GM21576 (cell line): Measurements from ENCODE around the gene RIPOR2.
"Not testable (repeated sequence)": the region's sequence is repeated elsewhere in the genome, so short reads cannot be mapped to it uniquely, and the experiment has no call there.

Experiments
- ATAC-seq: cut with Tn5 transposase; IDR thresholded peaks from one replicate; pipeline ENCODE4 v1.9.1; 2021; ENCODE audit warnings: mild to moderate bottlenecking, moderate library complexity; ENCODE audit not compliant: unreplicated experiment

Gene RIPOR2

DNA sequence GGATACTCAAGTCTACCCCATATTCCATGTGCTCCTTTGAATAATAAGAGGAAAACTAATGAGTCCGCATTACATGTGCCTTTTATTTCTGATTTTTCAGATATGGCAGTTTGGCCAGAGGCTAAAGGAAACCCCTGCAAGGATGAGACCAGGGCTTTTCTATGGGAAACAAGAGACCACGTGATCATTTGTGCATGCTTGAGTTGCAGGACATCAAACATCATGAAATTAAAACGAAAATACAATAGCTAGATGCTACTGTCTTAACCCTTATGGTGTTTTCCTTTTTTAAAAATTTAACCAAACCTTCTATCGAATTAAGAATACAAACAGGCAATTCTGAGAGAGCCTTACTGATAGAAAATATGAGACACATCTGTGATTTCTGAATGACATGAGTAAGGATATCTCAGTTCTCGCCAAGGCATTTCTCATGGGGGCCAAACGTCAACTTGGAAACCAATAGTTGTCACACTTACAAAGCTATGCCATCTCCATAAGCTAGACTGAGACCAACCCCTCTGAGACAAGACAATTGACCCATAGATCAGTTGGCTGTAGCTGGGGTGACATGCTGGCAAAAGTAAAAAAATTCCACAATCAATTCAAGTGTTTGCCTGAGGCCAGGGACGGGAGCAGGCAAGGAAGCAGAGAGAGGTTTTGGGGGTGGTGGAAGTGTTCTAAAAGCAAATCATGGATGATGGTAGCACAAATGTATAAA lies 52.8 kb downstream of the RIPOR2 start:
- no peak for ATAC-seq

DNA sequence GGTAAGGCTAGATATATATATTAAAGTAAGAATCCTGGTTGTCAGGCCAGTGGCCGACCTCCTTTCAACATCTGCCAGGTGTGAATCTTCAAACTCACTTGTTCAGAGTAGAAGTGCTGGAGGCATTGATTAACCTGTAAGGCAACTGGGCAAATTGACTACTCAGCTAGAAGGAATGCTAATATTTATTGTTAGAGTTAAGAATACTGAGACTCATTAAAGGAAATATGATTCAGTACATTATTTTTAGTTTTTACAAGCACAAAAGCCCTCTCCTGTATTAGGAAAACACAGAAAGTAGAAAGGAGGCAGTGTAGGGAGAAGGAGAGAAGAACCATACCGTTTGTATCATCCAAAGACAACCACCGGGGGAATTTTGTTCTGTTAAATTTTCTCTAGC lies 53.5 kb downstream of the RIPOR2 start:
- no peak for ATAC-seq

DNA sequence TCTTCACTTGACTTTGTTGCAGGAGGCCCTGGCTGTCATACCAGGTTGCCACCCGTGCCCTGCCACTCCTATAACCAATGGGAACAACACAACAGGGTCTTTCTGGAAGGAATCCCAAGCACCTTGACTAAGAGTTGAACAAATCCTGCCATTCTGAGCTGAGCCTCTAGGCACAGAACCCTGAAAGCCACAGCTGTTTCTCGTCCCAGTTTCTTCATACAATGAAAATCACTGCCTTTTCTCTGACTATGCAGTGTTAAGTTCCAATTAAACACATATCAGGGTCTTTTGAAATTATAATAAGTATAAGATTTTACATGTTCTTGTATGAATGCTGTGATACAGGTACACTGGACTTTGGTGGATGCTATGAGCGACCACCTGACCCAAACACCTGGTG lies 54.4 kb downstream of the RIPOR2 start:
- no peak for ATAC-seq

DNA sequence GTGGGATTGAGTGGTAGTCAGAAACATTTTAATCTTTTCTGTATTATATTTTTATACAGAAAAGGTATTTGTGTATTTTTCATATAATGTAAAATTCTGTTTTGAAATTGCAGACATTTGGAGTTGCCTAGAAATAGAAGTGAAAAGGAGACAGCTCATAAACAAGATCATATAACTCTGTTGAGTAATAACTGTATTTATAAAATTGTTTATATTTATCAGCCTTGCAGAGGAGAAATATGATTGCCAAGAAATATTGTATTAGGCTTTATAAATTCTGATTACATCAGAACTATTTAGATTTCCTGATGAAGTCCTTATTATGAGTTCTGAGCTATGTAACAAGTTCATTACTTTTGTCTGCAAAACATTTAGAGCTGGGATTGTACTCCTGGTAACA lies 55.3 kb downstream of the RIPOR2 start:
- ATAC-seq, result no peak

DNA sequence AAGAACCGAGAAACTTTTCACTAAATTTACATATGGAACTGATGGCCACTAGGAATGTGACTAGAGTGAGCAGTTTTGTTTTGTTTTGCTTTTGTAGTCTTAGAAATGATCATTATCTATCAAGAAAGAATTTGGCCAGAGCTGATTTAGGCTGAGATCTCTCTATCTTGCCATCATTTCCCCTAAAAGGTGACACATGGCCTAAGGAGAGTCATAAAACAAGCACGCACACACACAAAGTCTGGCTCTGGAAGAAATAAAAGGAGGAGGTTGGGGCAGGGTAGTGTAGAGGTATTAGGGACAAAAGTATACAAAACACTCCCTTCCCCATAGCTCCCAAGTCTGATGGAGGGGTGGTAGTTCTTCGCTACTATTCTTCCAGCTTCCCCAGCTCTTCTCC lies 56.4 kb downstream of the RIPOR2 start:
- no peak for ATAC-seq

DNA sequence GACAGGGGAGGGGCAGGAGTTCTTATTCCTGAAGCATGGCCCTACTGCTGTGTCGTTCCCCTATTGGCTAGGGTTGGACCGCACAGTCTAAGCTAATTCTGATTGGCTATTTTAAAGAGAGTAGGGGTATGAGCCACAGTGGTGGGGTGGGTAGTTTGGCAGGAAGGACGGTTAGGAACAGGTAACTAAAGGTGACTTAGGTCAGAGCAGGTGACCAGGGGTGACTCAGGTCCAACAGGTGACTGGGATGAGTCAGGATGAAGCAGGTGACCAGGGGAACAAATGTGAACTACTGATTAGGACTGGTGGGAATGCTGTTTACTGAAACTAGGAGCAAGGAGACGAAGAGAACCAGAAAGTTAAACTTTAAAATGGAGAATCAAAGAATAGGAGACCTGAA lies 58.0 kb downstream of the RIPOR2 start:
- not testable (repeated sequence) for ATAC-seq

DNA sequence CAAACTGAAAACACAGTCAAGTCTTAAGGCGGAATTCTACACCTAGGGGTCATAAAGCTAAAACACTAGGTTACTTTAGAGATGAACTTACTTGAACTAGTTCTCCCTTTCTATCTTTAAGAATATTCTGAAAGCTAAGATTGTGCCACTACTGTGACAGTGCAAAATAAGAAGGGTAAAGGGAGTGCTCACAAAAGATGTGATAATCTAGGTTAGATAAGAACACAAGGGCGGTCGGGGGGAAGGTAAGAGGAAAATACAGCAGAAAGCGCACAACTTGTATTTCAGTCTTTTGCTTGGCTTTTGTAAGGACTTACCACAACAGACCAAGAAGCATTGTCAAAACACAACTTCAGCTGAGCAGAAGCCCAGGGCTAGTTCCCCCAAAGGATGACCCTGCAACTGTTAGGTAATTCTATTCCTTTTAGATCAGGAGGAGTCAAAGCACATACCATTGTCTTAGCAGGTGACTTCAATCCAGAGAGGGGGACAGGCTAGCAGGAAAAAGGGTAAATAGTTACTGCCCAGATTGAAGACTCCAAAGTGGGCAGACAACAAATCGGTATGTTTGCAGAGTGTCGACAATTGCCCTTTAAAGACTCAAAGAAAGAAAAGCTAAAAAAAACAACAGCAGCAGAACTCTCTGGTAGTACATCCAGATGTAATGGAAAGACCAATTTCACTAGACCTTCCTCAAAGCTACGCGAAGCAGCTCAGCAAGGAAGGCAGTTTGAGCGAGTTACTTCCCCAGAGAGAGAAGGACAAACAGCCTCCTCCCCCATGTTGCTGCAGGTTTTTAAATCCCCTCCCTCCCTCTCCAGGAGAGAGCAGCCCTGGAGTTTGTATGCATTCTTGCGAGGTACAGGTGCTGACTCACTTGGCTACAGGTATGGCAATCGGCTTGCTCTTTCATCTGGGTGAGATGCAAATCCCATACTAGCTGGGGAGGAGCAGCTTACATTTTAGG lies 59.0 kb downstream of the RIPOR2 start:
- no peak for ATAC-seq

DNA sequence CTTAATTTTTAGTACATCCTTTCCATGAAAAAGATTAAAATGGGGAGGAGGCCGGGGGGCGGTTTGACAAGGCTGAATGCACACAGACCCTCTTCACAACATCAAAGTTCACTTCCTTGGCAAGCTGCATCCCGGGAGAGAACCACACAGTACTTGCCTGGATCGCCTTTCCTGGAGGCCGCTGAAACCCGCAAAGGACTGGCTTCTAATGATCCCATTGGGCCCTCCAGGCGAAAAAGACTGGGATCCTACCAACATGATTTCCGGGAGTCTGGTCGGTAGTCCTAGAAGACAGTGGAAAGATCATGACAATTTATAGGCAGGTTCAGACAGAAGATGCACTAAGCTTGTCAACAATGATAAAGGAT lies 60.2 kb downstream of the RIPOR2 start:
- ATAC-seq, result no peak

DNA sequence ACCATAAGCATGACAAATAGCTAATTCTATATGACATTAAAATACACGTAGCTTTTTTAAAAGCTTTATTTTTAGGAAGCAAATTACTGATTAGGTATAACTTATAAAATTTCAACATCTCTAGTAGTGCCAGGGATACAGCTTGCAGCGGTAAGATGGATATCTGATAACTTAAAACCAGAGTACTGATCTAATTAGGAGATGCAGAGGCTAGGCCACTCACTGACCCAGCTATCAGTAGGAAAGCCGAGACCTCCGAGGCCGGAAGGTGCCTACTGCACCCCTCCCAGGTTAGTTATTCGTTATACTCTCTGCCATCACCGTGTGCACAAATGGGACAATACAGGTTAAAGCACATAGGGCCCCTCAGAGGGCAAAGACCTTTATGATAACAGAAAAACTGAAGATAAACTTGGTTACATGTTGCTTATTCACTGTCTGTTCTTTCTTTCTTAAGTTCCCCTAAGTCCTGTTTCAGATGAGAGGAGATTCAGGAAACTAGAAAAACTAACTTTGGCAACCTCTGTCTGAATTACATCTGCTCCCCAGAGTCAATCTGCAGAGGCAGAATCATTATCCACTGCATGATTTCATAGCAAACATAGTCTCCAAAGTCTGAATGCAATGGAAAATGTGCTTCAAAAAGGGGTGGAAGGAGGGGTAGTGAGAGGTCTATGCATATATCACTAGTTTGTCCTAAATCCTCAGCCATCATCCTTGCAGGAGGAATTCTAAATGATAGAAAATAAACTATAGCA lies 60.8 kb downstream of the RIPOR2 start:
- ATAC-seq, result no peak

DNA sequence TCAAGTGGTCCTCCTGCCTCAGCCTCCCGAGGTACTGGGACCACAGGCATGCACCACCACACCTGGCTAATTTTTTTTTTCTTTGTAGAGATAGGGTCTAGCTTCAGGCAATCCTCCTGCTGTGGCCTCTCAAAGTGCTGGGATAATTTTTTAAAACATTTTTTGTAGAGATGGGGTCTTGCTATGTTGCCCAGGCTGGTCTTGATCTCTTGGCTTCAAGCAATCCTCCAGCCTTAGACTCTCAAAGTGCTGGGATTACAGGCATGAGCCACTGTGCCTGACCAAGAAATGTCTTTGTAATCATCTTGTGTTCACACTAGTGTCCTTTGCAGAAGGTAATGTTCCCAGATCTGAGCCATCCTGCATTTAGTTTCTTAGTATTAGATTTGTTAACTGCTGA lies 61.6 kb downstream of the RIPOR2 start:
- no peak for ATAC-seq

DNA sequence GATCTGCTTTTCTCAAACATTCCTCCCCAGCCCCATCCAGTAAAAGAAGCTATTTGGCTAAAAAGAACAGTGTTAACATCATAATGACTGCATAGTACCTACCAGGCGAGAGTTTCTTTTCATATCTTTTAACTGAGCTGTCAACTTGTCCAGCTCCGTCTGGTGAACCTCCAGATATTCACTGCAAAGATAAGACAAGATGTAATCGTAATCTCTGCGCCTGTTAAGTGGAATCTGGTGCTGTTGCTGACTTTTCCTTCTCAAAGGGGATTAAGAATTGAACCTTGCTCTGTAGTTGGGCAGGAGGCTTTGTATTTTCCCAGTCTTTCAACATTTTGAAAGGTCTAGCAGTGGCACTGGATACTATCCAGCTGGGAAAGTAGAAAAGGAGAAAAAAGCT lies 63.0 kb downstream of the RIPOR2 start:
- ATAC-seq, result no peak

DNA sequence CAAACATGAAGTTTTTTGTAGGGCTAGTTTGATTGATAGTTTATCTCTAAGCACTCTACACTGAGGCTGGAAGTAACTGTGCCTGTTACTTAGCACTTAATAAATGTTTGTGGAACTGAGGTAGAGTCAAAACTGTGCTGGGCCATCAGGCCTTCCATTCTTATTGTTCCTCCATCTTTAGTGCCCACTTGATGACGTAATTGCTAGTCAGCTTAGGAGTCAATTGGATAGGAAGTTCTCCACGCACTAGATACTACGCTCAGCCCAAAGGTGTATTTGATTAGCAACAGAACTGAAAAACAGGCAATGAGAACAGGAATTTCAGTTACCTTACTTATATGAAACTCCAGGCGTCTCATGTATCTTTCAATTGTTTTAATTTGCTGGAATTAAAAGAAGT lies 67.0 kb downstream of the RIPOR2 start:
- ATAC-seq, result no peak

DNA sequence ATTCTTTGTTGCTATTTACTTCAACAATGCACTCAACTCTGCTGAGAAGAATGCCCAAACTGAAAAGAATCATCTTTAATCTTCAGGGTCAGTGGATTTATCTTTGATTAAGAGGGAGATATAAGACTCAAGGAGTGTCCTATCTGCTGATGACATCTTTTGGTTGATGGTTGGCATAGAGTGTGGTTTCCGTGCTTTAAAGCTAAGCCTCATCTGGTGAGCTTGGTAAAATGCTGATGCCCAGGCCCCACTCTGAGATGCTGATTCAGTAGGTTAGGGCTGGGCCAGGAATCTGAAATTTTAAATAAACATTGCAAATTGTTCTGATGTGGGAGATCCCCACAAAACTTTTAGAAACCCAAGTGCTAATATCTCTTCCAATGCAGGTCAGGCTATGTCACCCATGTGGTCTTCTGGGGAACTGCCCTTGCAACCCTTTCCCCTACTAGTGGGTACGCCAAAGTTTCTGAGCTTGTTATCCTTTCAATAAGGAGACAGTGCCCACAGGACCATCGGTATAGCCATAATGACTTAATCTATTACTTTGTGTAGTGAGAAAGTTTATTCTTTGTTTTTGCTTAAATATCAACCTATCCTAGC lies 68.6 kb downstream of the RIPOR2 start:
- no peak for ATAC-seq

DNA sequence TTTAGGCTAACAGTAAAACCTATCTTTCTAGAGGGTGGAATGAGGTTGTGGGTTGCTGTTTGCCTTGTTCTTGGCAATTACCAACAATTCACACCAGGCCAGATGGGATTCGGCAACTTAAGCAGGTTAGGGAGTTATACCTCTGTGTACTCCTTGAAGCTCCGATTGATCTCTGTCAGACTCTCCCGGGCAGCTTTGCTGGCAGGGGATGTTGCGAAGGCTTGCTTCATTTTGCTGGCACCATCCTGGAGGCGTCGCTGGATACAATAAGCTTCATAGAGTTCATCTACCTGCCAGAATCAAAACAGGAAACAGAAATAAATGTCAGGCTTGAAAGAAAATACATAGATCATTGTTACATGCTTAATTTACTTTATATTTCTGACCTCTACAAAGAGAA lies 70.6 kb downstream of the RIPOR2 start:
- ATAC-seq, result no peak

DNA sequence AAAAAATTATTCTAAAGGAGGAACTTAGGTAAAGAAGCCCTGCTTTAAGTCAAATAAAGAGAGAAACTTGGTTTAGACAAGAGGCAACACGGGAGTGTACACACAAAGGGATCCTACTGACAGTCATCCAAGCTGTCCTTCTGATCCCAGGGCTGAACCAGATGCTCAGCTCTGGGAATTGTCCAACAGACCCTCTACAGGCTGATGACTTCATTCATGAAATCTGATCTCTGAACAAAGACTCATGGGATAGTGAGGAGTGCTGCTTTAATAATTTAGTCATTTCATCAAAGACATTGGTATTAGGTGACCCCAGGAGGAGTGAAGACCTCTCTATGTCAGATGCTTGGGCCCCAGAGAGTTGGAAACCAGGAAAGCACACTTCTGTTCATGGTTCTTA lies 71.4 kb downstream of the RIPOR2 start:
- no peak for ATAC-seq

DNA sequence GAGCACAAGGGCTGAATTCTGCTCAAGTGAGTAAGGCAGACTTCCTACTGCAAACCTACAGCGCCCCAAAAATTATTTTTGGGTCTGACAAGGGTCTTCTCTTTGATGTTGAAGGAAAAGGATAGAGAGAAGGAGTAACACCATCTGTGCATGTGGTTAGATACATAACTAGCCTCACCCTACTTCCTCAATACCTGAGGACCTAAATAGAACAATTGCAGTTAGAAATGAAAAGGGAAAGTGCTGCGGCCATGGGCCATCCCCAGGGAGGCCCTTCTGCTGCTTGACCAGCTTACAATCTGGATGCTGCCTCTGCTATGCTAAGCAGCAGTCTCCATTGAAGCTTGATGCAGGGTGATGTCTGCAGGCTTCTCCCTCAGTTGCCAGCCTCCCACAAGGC lies 73.8 kb downstream of the RIPOR2 start:
- ATAC-seq, result peak; percentile 83

DNA sequence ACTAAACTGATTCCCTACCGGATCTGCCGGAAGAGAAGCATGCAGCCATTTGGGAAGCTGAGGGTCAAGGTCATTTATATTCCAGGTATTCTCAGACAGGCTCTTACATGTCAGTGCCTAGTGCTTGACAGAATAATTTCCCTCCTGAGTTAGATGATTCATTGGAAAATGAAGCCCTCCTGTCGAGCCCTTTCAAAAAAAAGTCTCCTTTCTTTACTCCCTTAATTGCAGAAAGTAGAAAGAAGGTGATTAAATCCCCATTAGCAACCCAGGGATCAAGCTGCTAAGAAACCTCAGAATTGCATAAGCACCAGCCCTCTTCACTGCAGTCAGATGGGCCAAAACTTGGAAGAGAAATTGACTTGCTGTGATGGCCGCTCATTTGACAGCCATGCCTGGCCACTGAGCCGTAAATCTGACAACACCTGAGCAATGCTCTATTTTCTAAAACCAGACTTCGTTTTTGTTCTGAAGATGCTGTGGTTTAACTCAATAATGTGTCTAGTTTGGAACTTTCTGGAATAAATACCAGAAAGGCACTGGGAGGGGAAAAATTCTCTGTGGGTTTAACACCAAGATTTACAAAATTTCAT lies 76.1 kb downstream of the RIPOR2 start:
- ATAC-seq, result no peak

DNA sequence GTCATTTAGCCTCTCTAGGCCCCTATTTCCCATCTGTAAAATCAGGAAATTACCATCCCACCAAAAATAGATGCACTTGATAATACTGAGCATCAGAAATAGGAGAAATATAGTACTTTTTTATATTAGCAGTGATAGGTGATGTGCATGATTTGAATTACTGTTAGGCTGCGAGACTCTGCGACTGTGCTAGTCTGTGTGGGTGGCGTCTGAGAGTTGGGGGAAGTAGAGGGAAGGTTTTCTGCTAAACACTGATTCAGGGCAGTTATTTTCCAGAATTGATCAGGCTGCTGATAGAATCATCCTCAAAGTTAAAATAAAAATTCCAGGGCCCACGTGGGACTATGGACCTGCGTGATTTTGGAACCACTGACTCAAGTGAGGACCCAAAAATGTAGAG lies 76.6 kb downstream of the RIPOR2 start:
- ATAC-seq, result no peak

DNA sequence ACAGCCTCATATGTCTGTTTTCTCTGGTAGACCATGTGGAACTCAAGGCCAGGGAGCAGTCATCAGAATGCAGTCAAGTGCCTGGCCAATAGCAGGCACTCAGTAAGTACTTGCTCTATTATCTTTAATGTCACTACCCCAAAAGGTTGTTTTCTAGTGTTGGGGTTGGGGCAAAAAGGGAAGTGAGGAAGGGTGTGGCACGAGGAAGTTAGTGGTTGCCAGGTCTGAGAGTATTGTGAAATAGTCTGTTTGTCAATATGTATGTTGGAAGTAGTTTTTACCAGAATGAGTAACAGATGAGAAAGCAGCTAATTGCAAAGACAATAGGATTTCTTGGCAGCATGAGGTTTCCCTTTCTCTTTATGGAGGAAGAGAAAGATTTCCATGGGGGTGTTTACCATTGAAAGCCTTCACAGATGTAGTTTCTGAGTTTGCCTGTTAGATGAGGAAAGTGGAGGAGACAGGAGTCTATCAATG lies 77.5 kb downstream of the RIPOR2 start:
- peak; percentile 58 for ATAC-seq

DNA sequence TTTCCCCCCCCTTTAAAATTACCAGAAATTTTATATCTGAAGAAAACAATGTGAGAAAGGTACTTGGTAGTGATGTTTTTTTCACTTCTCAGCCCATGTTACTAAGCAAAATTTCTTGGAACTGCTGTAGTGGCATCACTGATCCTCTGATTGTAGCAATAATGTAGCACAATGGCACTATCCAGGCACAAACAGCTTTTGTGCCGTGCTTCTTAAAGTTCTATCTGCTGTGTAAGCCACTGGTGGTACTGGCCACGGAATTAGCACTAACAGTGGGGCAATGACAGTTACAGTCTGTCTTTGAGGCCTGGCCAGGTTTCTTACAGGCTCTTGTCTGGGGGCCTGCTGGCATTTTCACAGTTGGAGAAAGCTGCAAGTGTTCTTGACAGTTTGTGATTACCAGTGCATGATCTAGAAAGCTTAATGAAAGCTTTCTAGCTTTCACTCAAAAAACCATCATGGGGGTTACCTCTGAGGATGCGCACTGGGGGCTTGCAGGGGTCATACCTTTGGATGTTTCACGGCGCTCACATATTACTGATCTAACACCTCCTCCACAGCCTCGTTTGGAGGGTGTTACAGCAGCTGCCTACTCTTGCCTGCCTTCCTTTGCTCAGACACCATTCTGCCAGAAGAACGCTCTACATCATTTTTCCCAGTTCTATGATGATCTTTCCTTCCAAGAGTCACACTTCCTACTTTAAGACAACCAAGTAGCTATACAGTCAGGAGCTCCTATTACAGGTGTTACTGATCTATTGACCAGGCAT lies 78.7 kb downstream of the RIPOR2 start:
- no peak for ATAC-seq
